ENCODE results near the gene GADD45GIP1.

- TF ChIP-seq CTCF (conservative IDR thresholded peaks at IDR 0.05; ENCODE audit: low read length) (no peak), EZH2phosphoT487 (IDR thresholded peaks at IDR 0.05; ENCODE audit: borderline replicate concordance) (no peak)
Observed at GRCh38 chr19:12974301-12975220, 17.5 kb upstream of the GADD45GIP1 start.
